Measurements from ENCODE around the gene JAKMIP1. TPM values are rescaled to one million over a fixed set of nuclear protein-coding genes. Genes with fewer than 3 reads are reported as not detected.

The JAKMIP1 gene
- total and polyA plus RNA-seq, 2 of the 13 experiments (the other 11 are each of a cell fraction or from before 2014, with no cell fraction given): not detected

GRCh38 chr4:6043188-6043587, 157.2 kb downstream of the JAKMIP1 start:
- TF ChIP-seq ARID5B (CRISPR knock-in tag; IDR thresholded peaks at IDR 0.05): no peak
- DNase-seq (ENCODE audit: low spot score) (no peak), ATAC-seq (no peak), FAIRE-seq (no peak)
- intact Hi-C loops (cut with micrococcal nuclease; ENCODE audit: unreplicated experiment) (no loop called here), in situ Hi-C loops (cut with HindIII; ENCODE audit: extremely low pct_ligation_motif_present, low pct_unique_long_range_greater_than_20kb) (no loop called here)
- BruUV-seq (replicated peaks): no TSS peak
- Histone ChIP-seq H3K4me2 (ENCODE audit: low read depth, low read length) (no peak overlapping the region), H3K27ac (ENCODE audit: extremely low read length, insufficient read depth, low read length) (no peak overlapping the region), H2AFZ (ENCODE audit: low read length) (no peak overlapping the region), H3K4me1 (ENCODE audit: insufficient read depth, low read length) (no peaks in the 10 kb centered on the region), H3K4me3 (replicated peaks in 1 of 3; ENCODE audit: insufficient read depth in 1 of 3, low read depth in 2 of 3, low read length in 3 of 3) (no peak overlapping the region), H3K9me3 (ENCODE audit: low read length) (no peaks in the 10 kb centered on the region), H3K36me3 (replicated peaks in 1 of 2; ENCODE audit: control insufficient read depth in 1 of 2, insufficient read depth in 2 of 2, low read length in 2 of 2) (no peaks in the 10 kb centered on the region), H4K20me1 (ENCODE audit: insufficient read depth, low read length) (no peaks in the 10 kb centered on the region), H3K79me2 (ENCODE audit: insufficient read depth, low read length) (no peaks in the 10 kb centered on the region), H3K27me3 (ENCODE audit: control insufficient read depth in 1 of 2, insufficient read depth in 2 of 2, low read length in 2 of 2) (peaks cover 8 to 57% of the 10 kb centered on the region in 2 experiments), H3K9ac (ENCODE audit: insufficient read depth, low read depth, low read length) (no peak overlapping the region)
- 5% methylated on average over 11 of the region's 13 CpGs for WGBS (ENCODE audit: low lambda C conversion rate)
- CTCF ChIA-PET (ENCODE audit: low intra/inter-chr PET ratio, low total read pairs): no interaction called here
- POLR2A ChIA-PET: no interaction called here

GRCh38 chr4:6042293-6043063, 157.9 kb downstream of the JAKMIP1 start:
- Histone ChIP-seq H3K4me1 (ENCODE audit: insufficient read depth, low read length) (no peaks in the 10 kb centered on the region), H3K79me2 (ENCODE audit: insufficient read depth, low read length) (no peaks in the 10 kb centered on the region), H2AFZ (ENCODE audit: low read length) (no peak overlapping the region), H3K9me3 (ENCODE audit: low read length) (no peaks in the 10 kb centered on the region), H3K9ac (ENCODE audit: insufficient read depth, low read depth, low read length) (no peak overlapping the region), H3K4me3 (replicated peaks in 1 of 3; ENCODE audit: insufficient read depth in 1 of 3, low read depth in 2 of 3, low read length in 3 of 3) (no peak overlapping the region), H3K36me3 (replicated peaks in 1 of 2; ENCODE audit: control insufficient read depth in 1 of 2, insufficient read depth in 2 of 2, low read length in 2 of 2) (no peaks in the 10 kb centered on the region), H3K4me2 (ENCODE audit: low read depth, low read length) (no peak overlapping the region), H3K27ac (ENCODE audit: extremely low read length, insufficient read depth, low read length) (no peak overlapping the region), H4K20me1 (ENCODE audit: insufficient read depth, low read length) (no peaks in the 10 kb centered on the region), H3K27me3 (ENCODE audit: control insufficient read depth in 1 of 2, insufficient read depth in 2 of 2, low read length in 2 of 2) (peaks cover 8 to 55% of the 10 kb centered on the region in 2 experiments)
- DNase-seq (ENCODE audit: low spot score): no peak
- BruUV-seq (replicated peaks): no TSS peak
- ATAC-seq: no peak
- FAIRE-seq: no peak
- CTCF ChIA-PET (ENCODE audit: low intra/inter-chr PET ratio, low total read pairs): no interaction called here
- intact Hi-C loops (cut with micrococcal nuclease; ENCODE audit: unreplicated experiment) (no loop called here), in situ Hi-C loops (cut with HindIII; ENCODE audit: extremely low pct_ligation_motif_present, low pct_unique_long_range_greater_than_20kb) (no loop called here)
- POLR2A ChIA-PET: no interaction called here
- 22% methylated on average over 8 of the region's 21 CpGs for WGBS (ENCODE audit: low lambda C conversion rate)
- TF ChIP-seq, protein P1, sequence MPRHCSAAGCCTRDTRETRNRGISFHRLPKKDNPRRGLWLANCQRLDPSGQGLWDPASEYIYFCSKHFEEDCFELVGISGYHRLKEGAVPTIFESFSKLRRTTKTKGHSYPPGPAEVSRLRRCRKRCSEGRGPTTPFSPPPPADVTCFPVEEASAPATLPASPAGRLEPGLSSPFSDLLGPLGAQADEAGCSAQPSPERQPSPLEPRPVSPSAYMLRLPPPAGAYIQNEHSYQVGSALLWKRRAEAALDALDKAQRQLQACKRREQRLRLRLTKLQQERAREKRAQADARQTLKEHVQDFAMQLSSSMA (CRISPR knock-in tag; IDR thresholded peaks at IDR 0.05): no peak
- TF ChIP-seq JDP2 (CRISPR knock-in tag; IDR thresholded peaks at IDR 0.05; ENCODE audit: borderline replicate concordance) (no peak), REL (CRISPR knock-in tag; conservative IDR thresholded peaks at IDR 0.05) (no peak), CREB1 (IDR thresholded peaks at IDR 0.05) (no peak), CREB1 (CRISPR knock-in tag; IDR thresholded peaks at IDR 0.05) (no peak), ATF7-NPFF (CRISPR knock-in tag; IDR thresholded peaks at IDR 0.05; ENCODE audit: low read depth) (no peak), MXI1 (IDR thresholded peaks at IDR 0.05; ENCODE audit: borderline replicate concordance, low read depth, low read length) (no peak)
- TF ChIP-seq, protein P2, sequence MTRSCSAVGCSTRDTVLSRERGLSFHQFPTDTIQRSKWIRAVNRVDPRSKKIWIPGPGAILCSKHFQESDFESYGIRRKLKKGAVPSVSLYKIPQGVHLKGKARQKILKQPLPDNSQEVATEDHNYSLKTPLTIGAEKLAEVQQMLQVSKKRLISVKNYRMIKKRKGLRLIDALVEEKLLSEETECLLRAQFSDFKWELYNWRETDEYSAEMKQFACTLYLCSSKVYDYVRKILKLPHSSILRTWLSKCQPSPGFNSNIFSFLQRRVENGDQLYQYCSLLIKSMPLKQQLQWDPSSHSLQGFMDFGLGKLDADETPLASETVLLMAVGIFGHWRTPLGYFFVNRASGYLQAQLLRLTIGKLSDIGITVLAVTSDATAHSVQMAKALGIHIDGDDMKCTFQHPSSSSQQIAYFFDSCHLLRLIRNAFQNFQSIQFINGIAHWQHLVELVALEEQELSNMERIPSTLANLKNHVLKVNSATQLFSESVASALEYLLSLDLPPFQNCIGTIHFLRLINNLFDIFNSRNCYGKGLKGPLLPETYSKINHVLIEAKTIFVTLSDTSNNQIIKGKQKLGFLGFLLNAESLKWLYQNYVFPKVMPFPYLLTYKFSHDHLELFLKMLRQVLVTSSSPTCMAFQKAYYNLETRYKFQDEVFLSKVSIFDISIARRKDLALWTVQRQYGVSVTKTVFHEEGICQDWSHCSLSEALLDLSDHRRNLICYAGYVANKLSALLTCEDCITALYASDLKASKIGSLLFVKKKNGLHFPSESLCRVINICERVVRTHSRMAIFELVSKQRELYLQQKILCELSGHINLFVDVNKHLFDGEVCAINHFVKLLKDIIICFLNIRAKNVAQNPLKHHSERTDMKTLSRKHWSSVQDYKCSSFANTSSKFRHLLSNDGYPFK (CRISPR knock-in tag; IDR thresholded peaks at IDR 0.05; ENCODE audit: borderline replicate concordance): no peak
